ENCODE results near the gene YTHDC1.
"Not testable (repeated sequence)": the region's sequence is repeated elsewhere in the genome, so short reads cannot be mapped to it uniquely, and the experiment has no call there.

Gene YTHDC1

GRCh38 chr4:68291256-68291655 lies 58.6 kb downstream of the YTHDC1 start:
- DNase-seq (ENCODE audit: low read depth in 2 of 2) = no peak

- DNase-seq (ENCODE audit: low read depth in 2 of 2) = no peak
These were observed 61.5 kb downstream of the YTHDC1 start for GRCh38 chr4:68288393-68288740.

GRCh38 chr4:68287704-68288392 lies 62.0 kb downstream of the YTHDC1 start:
- DNase-seq (ENCODE audit: low read depth in 2 of 2) = no peak

- no peak for DNase-seq (ENCODE audit: low read depth in 2 of 2)
These were observed 66.2 kb downstream of the YTHDC1 start for GRCh38 chr4:68283714-68284113.

- no peak for DNase-seq (ENCODE audit: low read depth in 2 of 2)
These were observed 66.8 kb downstream of the YTHDC1 start for GRCh38 chr4:68283095-68283494.

- DNase-seq (ENCODE audit: low read depth in 2 of 2) = not testable (repeated sequence)
These were observed 67.8 kb downstream of the YTHDC1 start for GRCh38 chr4:68281796-68282740.

GRCh38 chr4:68278029-68278428 lies 71.9 kb downstream of the YTHDC1 start:
- DNase-seq (ENCODE audit: low read depth in 2 of 2) = no peak

GRCh38 chr4:68277627-68278026 lies 72.3 kb downstream of the YTHDC1 start:
- DNase-seq (ENCODE audit: low read depth in 2 of 2) = no peak

GRCh38 chr4:68272860-68273259 lies 77.0 kb downstream of the YTHDC1 start:
- no peak for DNase-seq (ENCODE audit: low read depth in 2 of 2)

- no peak for DNase-seq (ENCODE audit: low read depth in 2 of 2)
These were observed 77.5 kb downstream of the YTHDC1 start for GRCh38 chr4:68272380-68272779.

- no peak for DNase-seq (ENCODE audit: low read depth in 2 of 2)
These were observed 78.0 kb downstream of the YTHDC1 start for GRCh38 chr4:68271851-68272357.

- no peak for DNase-seq (ENCODE audit: low read depth in 2 of 2)
These were observed 82.4 kb downstream of the YTHDC1 start for GRCh38 chr4:68267433-68267944.

GRCh38 chr4:68264875-68265565 lies 84.9 kb downstream of the YTHDC1 start:
- no peak for DNase-seq (ENCODE audit: low read depth in 2 of 2)
